GM19397 (cell line): ENCODE measurements around the gene BAZ2A.
"Not testable (repeated sequence)": the region's sequence is repeated elsewhere in the genome, so short reads cannot be mapped to it uniquely, and the experiment has no call there.

Experiments
- ATAC-seq: cut with Tn5 transposase; IDR thresholded peaks from one replicate; pipeline ENCODE4 v1.9.1; 2021; ENCODE audit warnings: mild to moderate bottlenecking, moderate library complexity; ENCODE audit not compliant: unreplicated experiment

The BAZ2A gene

GRCh38 chr12:56630180-56630632, at the start of gene BAZ2A:
BAZ2A (minus strand) TSS chr12:56630326; CDS start chr12:56617530, 12,796 bp downstream.
- ATAC-seq = peak; percentile 61

- ATAC-seq = no peak
Measured at GRCh38 chr12:56678852-56679251, 48.7 kb upstream of the BAZ2A start.

- ATAC-seq = no peak
Measured at GRCh38 chr12:56677680-56678079, 47.6 kb upstream of the BAZ2A start.

- no peak for ATAC-seq
Measured at GRCh38 chr12:56676851-56677580, 46.9 kb upstream of the BAZ2A start.

GRCh38 chr12:56671608-56672007, 41.5 kb upstream of the BAZ2A start:
- ATAC-seq = no peak

GRCh38 chr12:56670836-56671235, 40.7 kb upstream of the BAZ2A start:
- no peak for ATAC-seq

- no peak for ATAC-seq
Measured at GRCh38 chr12:56668197-56668457, 38.0 kb upstream of the BAZ2A start.

- ATAC-seq = no peak
Measured at GRCh38 chr12:56661979-56662638, 32.0 kb upstream of the BAZ2A start.

GRCh38 chr12:56661560-56661959, 31.4 kb upstream of the BAZ2A start:
- no peak for ATAC-seq

- ATAC-seq = no peak
Measured at GRCh38 chr12:56658921-56659320, 28.8 kb upstream of the BAZ2A start.

- ATAC-seq = no peak
Measured at GRCh38 chr12:56657416-56658379, 27.6 kb upstream of the BAZ2A start.

GRCh38 chr12:56653781-56654180, 23.7 kb upstream of the BAZ2A start:
- not testable (repeated sequence) for ATAC-seq

- ATAC-seq = not testable (repeated sequence)
Measured at GRCh38 chr12:56648023-56648422, 17.9 kb upstream of the BAZ2A start.

- ATAC-seq = peak; percentile 99
Measured at GRCh38 chr12:56645717-56646446, 15.8 kb upstream of the BAZ2A start, which contains the start of gene ATP5F1B. ATP5F1B (minus strand) TSS chr12:56645984; CDS start chr12:56645963, 21 bp downstream.

GRCh38 chr12:56645201-56645716, 15.1 kb upstream of the BAZ2A start:
- no peak for ATAC-seq

- ATAC-seq = no peak
Measured at GRCh38 chr12:56644654-56645053, 14.5 kb upstream of the BAZ2A start.

GRCh38 chr12:56641219-56641618, 11.1 kb upstream of the BAZ2A start:
- no peak for ATAC-seq

- no peak for ATAC-seq
Measured at GRCh38 chr12:56637621-56638020, 7.5 kb upstream of the BAZ2A start.

GRCh38 chr12:56636675-56637540, 6.8 kb upstream of the BAZ2A start:
- peak; percentile 47 for ATAC-seq
